OCI-LY7 (cell line): ENCODE measurements around the gene TSPAN9.

Source experiments
- CTCF ChIP-seq: fragments of 200-600 bp; sonication (generic); conservative IDR thresholded peaks from 2 replicates; pipeline ENCODE4 v1.5.1; 2014; ENCODE audit warnings: mild to moderate bottlenecking, antibody characterized with exemption, low read length, moderate library complexity, mixed read lengths
- EZH2phosphoT487 ChIP-seq: fragments of 200-600 bp; sonication (generic); IDR thresholded peaks from 2 replicates; pipeline ENCODE4 v1.6.1; 2018; ENCODE audit warnings: low read depth, borderline replicate concordance, mild to moderate bottlenecking, mixed run types, antibody characterized with exemption, low read length, moderate library complexity, mixed read lengths

- TF ChIP-seq CTCF (no peak), EZH2phosphoT487 (no peak)
Observed at GRCh38 chr12:3330976-3331510, 253.9 kb downstream of the TSPAN9 start.
